ENCODE results near the gene CTNND1. TPM values are rescaled to one million over a fixed set of nuclear protein-coding genes. Genes with fewer than 3 reads are reported as not detected.

The CTNND1 gene
- total RNA-seq, 4 donors from 2014 or later: 178 to 238 (median 202) TPM

GRCh38 chr11:57785072-57785471 lies 23.5 kb downstream of the CTNND1 start:
- peaks cover 76 to 92% of the 10 kb centered on the region in 2 donors for H3K4me1 ChIP-seq
- DNase-seq: no peak
- peak overlapping the region; percentile 53 to 99 (median 97) for H3K27ac ChIP-seq
- no peaks in the 10 kb centered on the region for H3K36me3 ChIP-seq
- intact Hi-C loops (cut with DNase I): no loop called here
- no peak overlapping the region for H3K4me3 ChIP-seq (replicated peaks in 1 of 3)
- no peak for TF ChIP-seq CTCF (IDR thresholded peaks at IDR 0.05)
- WGBS, 2 donors: 35 to 60% methylated on average over 2 of the region's 2 CpGs
- no peaks in the 10 kb centered on the region for H3K9me3 ChIP-seq
- no peaks in the 10 kb centered on the region for H3K27me3 ChIP-seq

GRCh38 chr11:57786436-57786835 lies 24.8 kb downstream of the CTNND1 start:
- Histone ChIP-seq H3K27ac (peak overlapping the region; percentile 61 to 99 (median 97)), H3K36me3 (no peaks in the 10 kb centered on the region), H3K27me3 (no peaks in the 10 kb centered on the region), H3K4me3 (replicated peaks in 1 of 3) (no peak overlapping the region), H3K9me3 (no peaks in the 10 kb centered on the region), H3K4me1 (peaks cover 63 to 79% of the 10 kb centered on the region in 2 donors)
- DNase-seq: no peak
- intact Hi-C loops (cut with DNase I): no loop called here
- TF ChIP-seq POLR2A (IDR thresholded peaks at IDR 0.05): no peak
- TF ChIP-seq CTCF (IDR thresholded peaks at IDR 0.05): no peak
- 70 to 73% methylated on average over 4 of the region's 4 CpGs for WGBS, 2 donors

GRCh38 chr11:57787006-57787604 lies 25.5 kb downstream of the CTNND1 start:
- 80 to 85% methylated on average over 4 of the region's 4 CpGs for WGBS, 2 donors
- no peak overlapping the region for H3K4me3 ChIP-seq (replicated peaks in 1 of 3)
- TF ChIP-seq CTCF (IDR thresholded peaks at IDR 0.05) (no peak), POLR2A (IDR thresholded peaks at IDR 0.05) (no peak)
- no peaks in the 10 kb centered on the region for H3K9me3 ChIP-seq
- H3K4me1 ChIP-seq: peaks cover 64 to 79% of the 10 kb centered on the region in 2 donors
- peak overlapping the region; percentile 61 to 99 (median 97) for H3K27ac ChIP-seq
- intact Hi-C loops (cut with DNase I): no loop called here
- no peaks in the 10 kb centered on the region for H3K27me3 ChIP-seq
- no peak for DNase-seq
- H3K36me3 ChIP-seq: no peaks in the 10 kb centered on the region

- H3K4me3 ChIP-seq (replicated peaks in 1 of 3): no peak overlapping the region
- H3K27ac ChIP-seq: peak overlapping the region; percentile 1 to 99 (median 97)
- TF ChIP-seq POLR2A (IDR thresholded peaks at IDR 0.05) (no peak), CTCF (IDR thresholded peaks at IDR 0.05) (no peak)
- no peaks in the 10 kb centered on the region for H3K9me3 ChIP-seq
- 55 to 57% methylated on average over 6 of the region's 6 CpGs for WGBS, 2 donors
- DNase-seq: no peak
- H3K36me3 ChIP-seq: no peaks in the 10 kb centered on the region
- H3K27me3 ChIP-seq: no peaks in the 10 kb centered on the region
- peaks cover 60 to 74% of the 10 kb centered on the region in 2 donors for H3K4me1 ChIP-seq
- intact Hi-C loops (cut with DNase I): no loop called here
Measured at GRCh38 chr11:57787920-57788702, 26.5 kb downstream of the CTNND1 start.

GRCh38 chr11:57788703-57789088 lies 27.1 kb downstream of the CTNND1 start:
- peaks cover 0 to 4% of the 10 kb centered on the region in 2 donors for H3K36me3 ChIP-seq
- H3K4me1 ChIP-seq: peaks cover 59 to 74% of the 10 kb centered on the region in 2 donors
- no peaks in the 10 kb centered on the region for H3K9me3 ChIP-seq
- no peaks in the 10 kb centered on the region for H3K27me3 ChIP-seq
- H3K27ac ChIP-seq: peak overlapping the region in 2 of 3 donors; percentile 54 to 97
- DNase-seq: no peak
- intact Hi-C loops (cut with DNase I): no loop called here
- no peak overlapping the region for H3K4me3 ChIP-seq (replicated peaks in 1 of 3)
- TF ChIP-seq CTCF (IDR thresholded peaks at IDR 0.05) (no peak), POLR2A (IDR thresholded peaks at IDR 0.05) (no peak)
